ENCODE data around the gene GARIN5B. TPM values are rescaled to one million over a fixed set of nuclear protein-coding genes. Genes with fewer than 3 reads are reported as not detected.

The GARIN5B gene
- total RNA-seq, 1 experiment from 2014 or later: not detected

DNA sequence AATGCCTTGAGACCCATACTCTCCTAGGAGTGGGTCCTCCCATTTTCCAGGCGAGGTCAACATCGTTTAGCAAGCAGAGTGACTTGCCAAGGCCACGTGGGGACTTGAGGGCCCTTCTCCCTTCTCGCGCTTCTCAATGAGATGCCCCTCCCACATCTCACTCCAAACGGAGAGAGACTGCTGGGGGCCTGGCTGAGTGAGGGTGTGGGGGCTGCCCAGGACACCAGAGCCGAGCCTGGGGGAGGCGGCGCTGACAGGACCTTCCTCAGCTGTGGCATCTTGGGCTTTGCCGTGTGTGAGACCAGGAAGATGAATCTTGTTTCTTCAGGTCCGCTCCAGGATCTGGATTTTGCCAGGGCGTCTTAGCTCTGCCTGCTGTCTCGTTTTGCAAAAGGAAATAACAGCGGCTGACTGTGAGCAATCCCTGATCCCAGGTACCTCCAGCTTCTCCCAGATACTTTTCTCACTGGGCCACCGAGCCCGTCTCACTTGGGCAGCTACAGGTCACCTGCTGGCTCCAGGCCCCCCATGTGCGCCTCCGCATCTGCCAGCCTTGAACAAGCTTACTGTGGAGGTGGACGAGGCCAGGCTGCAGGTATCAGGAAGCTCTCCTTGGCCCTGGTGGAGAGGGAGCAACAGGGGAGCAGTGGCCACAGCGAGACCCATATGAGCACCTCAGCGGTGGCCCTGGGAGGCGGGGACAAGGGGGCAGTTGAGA lies 14.6 kb downstream of the GARIN5B start:
- H3K27ac Mint-ChIP-seq (ENCODE audit: unreplicated experiment): no peak overlapping the region
- H3K4me1 Mint-ChIP-seq (ENCODE audit: low read depth, unreplicated experiment): peaks cover 45% of the 10 kb centered on the region
- H3K36me3 Mint-ChIP-seq (ENCODE audit: insufficient read depth, unreplicated experiment): peaks cover 28% of the 10 kb centered on the region
- CTCF ChIA-PET: interaction anchor here (1.3 kb wide), 1 partner anchor 9 kb away, joined by 3 read pairs; no protein-coding TSS in a partner anchor
- no peak for DNase-seq
- H3K4me3 Mint-ChIP-seq (ENCODE audit: low read depth, unreplicated experiment): no peak overlapping the region
- intact Hi-C loops (cut with micrococcal nuclease; ENCODE audit: unreplicated experiment): no loop called here
- TF ChIP-seq, protein P1, sequence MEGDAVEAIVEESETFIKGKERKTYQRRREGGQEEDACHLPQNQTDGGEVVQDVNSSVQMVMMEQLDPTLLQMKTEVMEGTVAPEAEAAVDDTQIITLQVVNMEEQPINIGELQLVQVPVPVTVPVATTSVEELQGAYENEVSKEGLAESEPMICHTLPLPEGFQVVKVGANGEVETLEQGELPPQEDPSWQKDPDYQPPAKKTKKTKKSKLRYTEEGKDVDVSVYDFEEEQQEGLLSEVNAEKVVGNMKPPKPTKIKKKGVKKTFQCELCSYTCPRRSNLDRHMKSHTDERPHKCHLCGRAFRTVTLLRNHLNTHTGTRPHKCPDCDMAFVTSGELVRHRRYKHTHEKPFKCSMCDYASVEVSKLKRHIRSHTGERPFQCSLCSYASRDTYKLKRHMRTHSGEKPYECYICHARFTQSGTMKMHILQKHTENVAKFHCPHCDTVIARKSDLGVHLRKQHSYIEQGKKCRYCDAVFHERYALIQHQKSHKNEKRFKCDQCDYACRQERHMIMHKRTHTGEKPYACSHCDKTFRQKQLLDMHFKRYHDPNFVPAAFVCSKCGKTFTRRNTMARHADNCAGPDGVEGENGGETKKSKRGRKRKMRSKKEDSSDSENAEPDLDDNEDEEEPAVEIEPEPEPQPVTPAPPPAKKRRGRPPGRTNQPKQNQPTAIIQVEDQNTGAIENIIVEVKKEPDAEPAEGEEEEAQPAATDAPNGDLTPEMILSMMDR (IDR thresholded peaks at IDR 0.05; ENCODE audit: unreplicated experiment): no peak
- BruUV-seq (replicated peaks): no TSS peak
- no peaks in the 10 kb centered on the region for H3K9me3 Mint-ChIP-seq (ENCODE audit: low read depth, unreplicated experiment)
- peaks cover 28% of the 10 kb centered on the region for H3K27me3 Mint-ChIP-seq (ENCODE audit: unreplicated experiment)

DNA sequence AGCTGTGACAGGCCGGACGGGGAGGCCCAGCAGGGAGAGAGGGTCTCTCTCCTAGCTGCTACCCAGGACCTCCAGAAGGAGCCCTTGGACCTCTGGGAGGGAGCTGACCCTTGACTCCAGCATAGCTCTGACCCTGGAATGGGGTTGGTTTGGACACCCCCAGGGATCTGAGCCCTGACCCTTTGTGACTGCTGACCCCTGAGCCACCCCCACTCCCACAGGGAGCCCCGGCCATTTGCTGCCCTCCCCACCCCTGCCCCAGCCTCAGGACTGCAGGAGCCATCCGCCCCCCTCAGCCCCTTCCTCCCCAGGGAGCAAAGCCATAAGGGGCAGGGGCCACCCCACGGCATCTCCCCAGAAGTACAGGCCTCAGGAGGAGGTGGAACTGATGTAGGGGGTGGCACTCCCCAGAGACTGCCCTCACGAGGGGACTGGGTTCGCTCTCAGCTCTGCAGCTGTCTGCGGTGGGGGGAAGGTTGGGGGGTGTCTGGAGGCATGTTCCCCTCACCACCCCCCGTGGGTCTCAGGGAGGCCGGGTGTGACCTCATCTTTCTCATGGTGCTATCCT lies 15.5 kb downstream of the GARIN5B start:
- no TSS peak for BruUV-seq (replicated peaks)
- TF ChIP-seq, protein P1 (IDR thresholded peaks at IDR 0.05; ENCODE audit: unreplicated experiment): no peak
- intact Hi-C loops (cut with micrococcal nuclease; ENCODE audit: unreplicated experiment): no loop called here
- Mint-ChIP-seq H3K4me1 (ENCODE audit: low read depth, unreplicated experiment) (peaks cover 36% of the 10 kb centered on the region), H3K36me3 (ENCODE audit: insufficient read depth, unreplicated experiment) (peaks cover 25% of the 10 kb centered on the region), H3K27ac (ENCODE audit: unreplicated experiment) (no peak overlapping the region), H3K9me3 (ENCODE audit: low read depth, unreplicated experiment) (no peaks in the 10 kb centered on the region), H3K4me3 (ENCODE audit: low read depth, unreplicated experiment) (no peak overlapping the region), H3K27me3 (ENCODE audit: unreplicated experiment) (peaks cover 19% of the 10 kb centered on the region)
- CTCF ChIA-PET: no interaction called here
- DNase-seq: no peak

DNA sequence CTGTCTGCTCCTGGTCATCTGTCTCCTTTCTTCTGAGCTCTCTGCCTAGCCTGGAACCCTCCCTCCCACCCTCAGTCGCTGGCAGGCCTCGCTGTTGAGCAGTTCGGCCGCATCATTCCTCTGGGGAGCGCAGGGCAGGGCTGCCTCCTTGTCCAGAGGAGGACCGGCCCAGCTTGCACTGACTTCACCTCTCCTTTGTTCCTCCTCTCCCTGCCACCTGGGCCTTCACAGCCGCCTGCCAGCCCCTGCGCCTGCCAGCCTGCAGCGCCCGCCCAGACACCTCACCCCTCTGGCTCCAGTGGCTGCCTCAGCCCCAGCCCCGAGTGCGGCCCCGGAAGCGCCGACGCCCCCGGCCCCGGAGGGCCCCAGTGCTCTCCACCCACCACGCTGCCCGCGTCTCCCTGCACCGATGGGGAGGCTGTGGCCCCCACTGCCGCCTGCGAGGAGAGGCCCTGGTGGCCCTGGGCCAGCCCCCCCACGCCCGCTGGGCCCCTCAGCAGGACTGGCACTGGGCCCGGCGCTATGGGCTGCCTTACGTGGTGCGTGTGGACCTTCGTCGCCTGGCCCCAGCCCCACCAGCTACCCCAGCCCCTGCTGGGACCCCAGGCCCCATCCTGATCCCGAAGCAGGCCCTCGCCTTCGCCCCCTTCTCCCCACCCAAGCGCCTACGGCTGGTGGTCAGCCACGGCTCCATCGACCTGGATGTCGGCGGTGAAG lies 16.2 kb downstream of the GARIN5B start:
- TF ChIP-seq, protein P1 (IDR thresholded peaks at IDR 0.05; ENCODE audit: unreplicated experiment): no peak
- H3K4me3 Mint-ChIP-seq (ENCODE audit: low read depth, unreplicated experiment): no peak overlapping the region
- peaks cover 30% of the 10 kb centered on the region for H3K4me1 Mint-ChIP-seq (ENCODE audit: low read depth, unreplicated experiment)
- CTCF ChIA-PET: interaction anchor here (0.7 kb wide), 1 partner anchor 73 kb away, joined by 4 read pairs; no protein-coding TSS in a partner anchor
- peaks cover 30% of the 10 kb centered on the region for H3K36me3 Mint-ChIP-seq (ENCODE audit: insufficient read depth, unreplicated experiment)
- H3K27me3 Mint-ChIP-seq (ENCODE audit: unreplicated experiment): peaks cover 12% of the 10 kb centered on the region
- BruUV-seq (replicated peaks): no TSS peak
- H3K27ac Mint-ChIP-seq (ENCODE audit: unreplicated experiment): no peak overlapping the region
- intact Hi-C loops (cut with micrococcal nuclease; ENCODE audit: unreplicated experiment): no loop called here
- DNase-seq: no peak
- no peaks in the 10 kb centered on the region for H3K9me3 Mint-ChIP-seq (ENCODE audit: low read depth, unreplicated experiment)

DNA sequence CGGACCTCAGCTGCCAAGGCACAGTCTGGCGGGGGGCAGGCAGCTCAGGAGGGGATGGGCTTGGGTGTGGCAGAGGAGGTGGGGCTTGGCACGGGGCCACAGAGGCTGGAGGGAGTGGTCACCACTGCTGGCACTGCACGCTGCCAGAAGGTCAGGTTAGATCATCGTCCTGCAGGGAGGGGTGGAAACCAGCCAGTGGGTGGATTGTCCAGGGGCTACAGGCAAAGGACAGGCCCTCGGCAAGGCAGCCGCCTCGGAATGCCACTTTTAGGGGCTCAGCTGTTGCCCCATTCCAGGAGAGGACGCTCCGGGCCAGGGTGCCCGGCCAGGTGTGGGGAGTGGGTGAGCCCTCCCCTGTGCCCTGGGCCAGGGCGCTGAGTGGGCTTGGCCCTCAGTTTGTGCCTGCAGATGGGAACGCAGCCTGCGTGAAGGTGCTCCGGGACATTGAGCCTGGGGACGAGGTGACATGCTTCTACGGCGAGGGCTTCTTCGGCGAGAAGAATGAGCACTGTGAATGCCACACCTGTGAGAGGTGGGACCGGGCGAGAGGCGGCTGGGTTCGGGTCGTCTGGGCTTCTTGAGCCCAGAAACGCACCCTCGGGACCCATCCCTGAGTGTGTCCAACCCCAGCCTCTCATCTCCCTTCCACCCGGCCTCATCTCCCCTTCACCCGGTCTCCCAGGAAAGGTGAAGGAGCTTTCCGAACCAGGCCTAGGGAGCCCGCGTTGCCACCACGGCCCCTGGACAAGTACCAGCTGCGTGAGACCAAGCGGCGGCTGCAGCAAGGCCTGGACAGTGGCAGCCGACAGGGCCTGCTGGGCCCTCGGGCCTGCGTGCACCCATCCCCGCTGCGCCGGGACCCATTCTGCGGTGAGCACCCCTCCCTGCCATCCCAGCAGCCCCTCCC lies 17.0 kb downstream of the GARIN5B start:
- Mint-ChIP-seq H3K27ac (ENCODE audit: unreplicated experiment) (peak overlapping the region; percentile 17), H3K4me1 (ENCODE audit: low read depth, unreplicated experiment) (peaks cover 29% of the 10 kb centered on the region), H3K27me3 (ENCODE audit: unreplicated experiment) (peaks cover 4% of the 10 kb centered on the region), H3K36me3 (ENCODE audit: insufficient read depth, unreplicated experiment) (peaks cover 37% of the 10 kb centered on the region), H3K4me3 (ENCODE audit: low read depth, unreplicated experiment) (no peak overlapping the region), H3K9me3 (ENCODE audit: low read depth, unreplicated experiment) (no peaks in the 10 kb centered on the region)
- intact Hi-C loops (cut with micrococcal nuclease; ENCODE audit: unreplicated experiment): no loop called here
- peak; percentile 74 for DNase-seq
- TF ChIP-seq, protein P1 (IDR thresholded peaks at IDR 0.05; ENCODE audit: unreplicated experiment): no peak
- CTCF ChIA-PET: interaction anchor here (0.7 kb wide), 1 partner anchor 74 kb away, joined by 4 read pairs; no protein-coding TSS in a partner anchor
- BruUV-seq (replicated peaks): no TSS peak
